ENCODE data around the gene DACT2.

DACT2 gene

DNA sequence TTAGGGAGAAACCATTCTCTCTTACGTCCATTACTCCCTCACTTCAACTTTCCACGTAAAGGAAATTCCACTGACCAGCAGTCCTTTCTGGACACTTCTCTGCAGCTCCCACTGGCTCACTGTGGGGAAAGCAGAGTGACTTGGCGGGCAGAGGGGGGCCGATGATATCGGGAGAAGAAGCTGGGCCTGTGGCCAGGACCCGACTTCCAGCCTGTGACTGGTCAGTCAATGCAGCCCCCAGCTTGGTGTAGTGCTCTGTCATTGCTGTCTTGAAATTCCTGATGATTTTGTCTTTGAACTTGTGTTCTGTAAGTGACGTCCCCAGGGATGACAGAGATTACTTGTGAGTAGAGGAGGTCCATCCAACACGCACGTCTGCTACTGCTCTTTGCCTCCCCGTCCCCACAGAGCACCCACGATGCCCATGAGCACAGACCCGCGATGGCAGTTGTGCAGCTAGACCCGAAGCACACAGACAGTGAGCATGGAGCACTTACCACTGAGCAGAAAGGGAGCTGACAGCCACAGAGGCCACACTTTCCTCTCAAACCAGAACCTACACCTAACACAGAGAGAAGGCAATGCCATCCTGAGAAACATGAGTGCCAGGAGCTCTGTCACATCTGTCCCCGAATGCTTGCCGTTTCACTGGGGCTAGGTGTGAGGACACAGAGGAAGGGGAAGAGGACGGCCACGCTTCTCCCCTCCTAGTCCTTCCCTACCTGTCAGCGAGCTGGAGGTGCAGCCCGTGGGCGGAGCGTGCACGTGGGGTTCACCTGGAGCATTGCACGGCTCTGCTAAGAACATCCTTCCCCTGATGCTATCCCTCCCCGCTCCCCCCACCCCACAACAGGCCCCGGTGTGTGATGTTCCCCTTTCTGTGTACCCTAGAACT is 25.7 kb downstream of the DACT2 start:
- H3K9me3 ChIP-seq (ENCODE audit: insufficient read depth, low read length): no peaks in the 10 kb centered on the region
- no peaks in the 10 kb centered on the region for H3K9me2 ChIP-seq (replicated peaks; ENCODE audit: insufficient read depth, low read length)
- TF ChIP-seq CTCF (IDR thresholded peaks at IDR 0.05; ENCODE audit: insufficient read depth, low read length, poor library complexity, severe bottlenecking) (no peak), EZH2phosphoT487 (conservative IDR thresholded peaks at IDR 0.05; ENCODE audit: low read length) (no peak)
- no peaks in the 10 kb centered on the region for H3K36me3 ChIP-seq (ENCODE audit: low read length)
- H2AFZ ChIP-seq (ENCODE audit: low read depth, low read length, severe bottlenecking): no peak overlapping the region
- H3F3A ChIP-seq (ENCODE audit: insufficient read depth): no peaks in the 10 kb centered on the region
- H3K9ac ChIP-seq (ENCODE audit: low read length): no peak overlapping the region
- no peaks in the 10 kb centered on the region for H4K20me1 ChIP-seq (ENCODE audit: low read depth, low read length)
- H3K4me2 ChIP-seq (ENCODE audit: low read depth, low read length, poor library complexity, severe bottlenecking): no peak overlapping the region
- H3K4me3 ChIP-seq (ENCODE audit: insufficient read depth, low read length, poor library complexity, severe bottlenecking): no peak overlapping the region
- H3K79me2 ChIP-seq (ENCODE audit: insufficient read depth, low read length): no peaks in the 10 kb centered on the region
- no peaks in the 10 kb centered on the region for H3K27me3 ChIP-seq (ENCODE audit: low read length)
- H3K27ac ChIP-seq (ENCODE audit: low read depth, low read length): no peak overlapping the region

GRCh38 chr6:168292826-168293225 is 26.8 kb downstream of the DACT2 start:
- H3K9ac ChIP-seq (ENCODE audit: low read length): no peak overlapping the region
- H3K9me3 ChIP-seq (ENCODE audit: insufficient read depth, low read length): no peaks in the 10 kb centered on the region
- no peaks in the 10 kb centered on the region for H4K20me1 ChIP-seq (ENCODE audit: low read depth, low read length)
- no peaks in the 10 kb centered on the region for H3K27me3 ChIP-seq (ENCODE audit: low read length)
- H3K27ac ChIP-seq (ENCODE audit: low read depth, low read length): no peak overlapping the region
- no peak for TF ChIP-seq CTCF (IDR thresholded peaks at IDR 0.05; ENCODE audit: insufficient read depth, low read length, poor library complexity, severe bottlenecking)
- no peaks in the 10 kb centered on the region for H3K79me2 ChIP-seq (ENCODE audit: insufficient read depth, low read length)
- no peak overlapping the region for H3K4me2 ChIP-seq (ENCODE audit: low read depth, low read length, poor library complexity, severe bottlenecking)
- no peaks in the 10 kb centered on the region for H3F3A ChIP-seq (ENCODE audit: insufficient read depth)
- H3K9me2 ChIP-seq (replicated peaks; ENCODE audit: insufficient read depth, low read length): no peaks in the 10 kb centered on the region
- H3K4me3 ChIP-seq (ENCODE audit: insufficient read depth, low read length, poor library complexity, severe bottlenecking): no peak overlapping the region
- H2AFZ ChIP-seq (ENCODE audit: low read depth, low read length, severe bottlenecking): no peak overlapping the region
- H3K36me3 ChIP-seq (ENCODE audit: low read length): no peaks in the 10 kb centered on the region

DNA sequence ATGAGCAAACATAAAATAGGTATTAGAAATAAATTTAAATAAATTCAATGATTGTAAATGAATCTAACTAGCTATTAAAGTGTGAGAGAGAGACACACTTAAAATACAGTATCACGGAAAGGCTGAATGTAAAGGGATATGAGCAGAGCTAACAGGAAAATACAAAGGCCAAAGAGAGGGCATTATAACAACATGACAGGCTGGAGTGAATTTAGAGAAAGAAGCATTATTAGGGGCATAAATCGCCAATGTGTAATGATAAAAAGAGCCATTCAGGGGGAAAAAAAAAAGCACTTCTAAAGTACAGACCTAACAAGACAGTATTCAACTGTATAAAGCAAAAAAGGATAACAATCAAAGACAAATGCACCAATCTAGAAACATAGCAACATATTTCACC is 28.1 kb downstream of the DACT2 start:
- H3K79me2 ChIP-seq (ENCODE audit: insufficient read depth, low read length): no peaks in the 10 kb centered on the region
- no peaks in the 10 kb centered on the region for H3K36me3 ChIP-seq (ENCODE audit: low read length)
- TF ChIP-seq EZH2phosphoT487 (conservative IDR thresholded peaks at IDR 0.05; ENCODE audit: low read length) (no peak), CTCF (IDR thresholded peaks at IDR 0.05; ENCODE audit: insufficient read depth, low read length, poor library complexity, severe bottlenecking) (no peak)
- no peaks in the 10 kb centered on the region for H3K27me3 ChIP-seq (ENCODE audit: low read length)
- no peak overlapping the region for H3K27ac ChIP-seq (ENCODE audit: low read depth, low read length)
- H3K9me3 ChIP-seq (ENCODE audit: insufficient read depth, low read length): no peaks in the 10 kb centered on the region
- no peaks in the 10 kb centered on the region for H3K9me2 ChIP-seq (replicated peaks; ENCODE audit: insufficient read depth, low read length)
- no peak overlapping the region for H3K4me2 ChIP-seq (ENCODE audit: low read depth, low read length, poor library complexity, severe bottlenecking)
- no peak overlapping the region for H2AFZ ChIP-seq (ENCODE audit: low read depth, low read length, severe bottlenecking)
- no peak overlapping the region for H3K9ac ChIP-seq (ENCODE audit: low read length)
- H3K4me3 ChIP-seq (ENCODE audit: insufficient read depth, low read length, poor library complexity, severe bottlenecking): no peak overlapping the region
- H3F3A ChIP-seq (ENCODE audit: insufficient read depth): no peaks in the 10 kb centered on the region
- no peaks in the 10 kb centered on the region for H4K20me1 ChIP-seq (ENCODE audit: low read depth, low read length)
